ENCODE measurements around the gene TAX1BP1. TPM values are rescaled to one million over a fixed set of nuclear protein-coding genes. Genes with fewer than 3 reads are reported as not detected.
"Not testable (repeated sequence)": the region's sequence is repeated elsewhere in the genome, so short reads cannot be mapped to it uniquely, and the experiment has no call there.

Gene TAX1BP1
- total RNA-seq, 6 experiments from 2014 or later = 39.2 to 63.8 (median 47.4) TPM

GRCh38 chr7:27850531-27850930 lies 110.6 kb downstream of the TAX1BP1 start:
- ATAC-seq (no peak), DNase-seq (no peak)
- Histone ChIP-seq H3K27ac (no peak overlapping the region), H3K9me3 (no peaks in the 10 kb centered on the region), H3K4me1 (no peaks in the 10 kb centered on the region), H3K36me3 (no peaks in the 10 kb centered on the region), H3K4me3 (no peak overlapping the region), H3K27me3 (no peaks in the 10 kb centered on the region)
- intact Hi-C loops (cut with DNase I) = no loop called here
- TF ChIP-seq POLR2A (IDR thresholded peaks at IDR 0.05) (no peak), CTCF (IDR thresholded peaks at IDR 0.05) (no peak)
- WGBS (ENCODE audit: insufficient coverage, low coverage, low lambda C conversion rate, missing lambda C conversion rate) = 93% methylated on average over 5 of the region's 5 CpGs

- WGBS (ENCODE audit: insufficient coverage, low coverage, low lambda C conversion rate, missing lambda C conversion rate) = no CpG with 5 or more reads among the region's 28 CpGs
- H3K27ac ChIP-seq; H3K4me3 ChIP-seq; H3K36me3 ChIP-seq; H3K4me1 ChIP-seq; ATAC-seq; DNase-seq; intact Hi-C loops (cut with DNase I); H3K9me3 ChIP-seq; H3K27me3 ChIP-seq: not testable (repeated sequence)
Observed at GRCh38 chr7:27856703-27857485, 116.9 kb downstream of the TAX1BP1 start.

GRCh38 chr7:27860800-27861199 lies 120.8 kb downstream of the TAX1BP1 start:
- Histone ChIP-seq H3K4me3 (no peak overlapping the region), H3K36me3 (no peaks in the 10 kb centered on the region), H3K27ac (no peak overlapping the region), H3K4me1 (no peaks in the 10 kb centered on the region), H3K9me3 (no peaks in the 10 kb centered on the region), H3K27me3 (no peaks in the 10 kb centered on the region)
- WGBS (ENCODE audit: insufficient coverage, low coverage, low lambda C conversion rate, missing lambda C conversion rate) = 86% methylated on average over 6 of the region's 6 CpGs
- intact Hi-C loops (cut with DNase I) = no loop called here
- TF ChIP-seq POLR2A (IDR thresholded peaks at IDR 0.05) (no peak), CTCF (IDR thresholded peaks at IDR 0.05) (no peak)
- ATAC-seq (peak in 1 of 4 donors; percentile 35), DNase-seq (no peak)

DNA sequence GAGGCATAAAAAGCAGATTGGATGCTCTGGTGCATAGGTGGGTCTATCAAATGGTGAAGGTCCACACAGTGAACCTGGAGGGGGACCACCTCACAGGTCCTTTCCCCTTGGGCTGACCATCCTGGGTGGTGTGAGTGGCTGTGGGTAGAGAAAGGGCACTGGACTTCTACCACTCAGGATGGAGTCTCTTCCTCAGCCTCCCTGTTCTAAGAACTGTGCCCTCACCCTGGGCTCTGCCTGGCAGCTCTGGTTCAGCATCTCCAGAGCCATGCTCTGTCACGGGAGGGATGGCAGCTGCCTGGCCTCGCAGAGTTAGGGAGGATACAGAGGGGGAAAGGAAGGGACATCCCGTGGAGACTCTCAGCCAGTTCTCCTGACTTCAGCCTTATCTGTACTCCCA lies 121.8 kb downstream of the TAX1BP1 start:
- DNase-seq (no peak), ATAC-seq (no peak)
- intact Hi-C loops (cut with DNase I) = no loop called here
- TF ChIP-seq CTCF (IDR thresholded peaks at IDR 0.05) (no peak), POLR2A (IDR thresholded peaks at IDR 0.05) (no peak)
- H3K27ac ChIP-seq = no peak overlapping the region
- H3K27me3 ChIP-seq = no peaks in the 10 kb centered on the region
- H3K4me1 ChIP-seq = no peaks in the 10 kb centered on the region
- H3K4me3 ChIP-seq = no peak overlapping the region
- no peaks in the 10 kb centered on the region for H3K9me3 ChIP-seq
- no peaks in the 10 kb centered on the region for H3K36me3 ChIP-seq
- WGBS (ENCODE audit: insufficient coverage, low coverage, low lambda C conversion rate, missing lambda C conversion rate) = 81% methylated on average over 3 of the region's 3 CpGs

DNA sequence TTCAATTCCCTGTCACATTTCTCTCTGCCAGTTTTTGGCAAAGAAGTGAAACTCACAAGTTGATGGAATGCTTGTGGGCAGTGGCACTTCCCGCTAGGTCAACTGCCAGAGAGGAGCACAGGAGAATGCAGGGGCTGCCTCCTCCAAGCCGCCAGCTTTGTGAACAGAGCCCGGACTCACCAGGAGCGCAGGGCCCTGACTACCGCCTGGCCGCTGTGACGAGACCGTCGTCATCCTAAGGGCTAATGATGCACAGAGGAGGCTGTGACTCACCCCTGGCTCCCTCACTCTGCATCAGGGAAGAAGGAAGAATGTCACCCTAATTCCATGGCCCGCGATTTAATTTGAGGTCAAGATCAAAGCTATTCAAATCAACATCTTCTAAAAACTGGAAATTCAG lies 123.9 kb downstream of the TAX1BP1 start:
- no peaks in the 10 kb centered on the region for H3K9me3 ChIP-seq
- H3K4me1 ChIP-seq = no peaks in the 10 kb centered on the region
- no peak overlapping the region for H3K27ac ChIP-seq
- no peaks in the 10 kb centered on the region for H3K27me3 ChIP-seq
- DNase-seq (no peak), ATAC-seq (no peak)
- WGBS (ENCODE audit: insufficient coverage, low coverage, low lambda C conversion rate, missing lambda C conversion rate) = 97% methylated on average over 7 of the region's 11 CpGs
- no peak overlapping the region for H3K4me3 ChIP-seq
- no peaks in the 10 kb centered on the region for H3K36me3 ChIP-seq
- TF ChIP-seq CTCF (IDR thresholded peaks at IDR 0.05) (no peak), POLR2A (IDR thresholded peaks at IDR 0.05) (no peak)
- intact Hi-C loops (cut with DNase I) = no loop called here
